ENCODE measurements around the gene SKAP1. TPM values are rescaled to one million over a fixed set of nuclear protein-coding genes. Genes with fewer than 3 reads are reported as not detected.

SKAP1 gene
- polyA plus RNA-seq, 1 of the 3 experiments (the other 2 are of a cell fraction) = not detected

- CTCF ChIA-PET = interaction anchor here (1.0 to 3.2 kb wide), 2 partner anchors 11 kb away, joined by 4 to 19 read pairs; no protein-coding TSS in a partner anchor
These were observed 38.3 kb upstream of the SKAP1 start for GRCh38 chr17:48468299-48468698.

GRCh38 chr17:48465884-48466283, 35.9 kb upstream of the SKAP1 start:
- no peaks in the 10 kb centered on the region for H3K79me2 ChIP-seq (ENCODE audit: insufficient read depth)
- H3F3A ChIP-seq (replicated peaks; ENCODE audit: insufficient read depth) = peaks cover 10% of the 10 kb centered on the region
- H3K9me2 ChIP-seq = no peaks in the 10 kb centered on the region
- H3K4me1 ChIP-seq (ENCODE audit: control insufficient read depth in 1 of 2, insufficient read depth in 2 of 2, low read depth in 1 of 2, low read length in 1 of 2) = no peaks in the 10 kb centered on the region
- H2AFZ ChIP-seq (ENCODE audit: low read depth) = no peak overlapping the region
- no peak for DNase-seq
- H3K9me3 ChIP-seq = no peaks in the 10 kb centered on the region
- H3K4me3 ChIP-seq (ENCODE audit: low read depth in 2 of 2, low read length in 1 of 2) = no peak overlapping the region
- WGBS (ENCODE audit: low lambda C conversion rate) = 0% methylated on average over 2 of the region's 2 CpGs
- H3K27me3 ChIP-seq (ENCODE audit: insufficient read depth) = peaks cover 66% of the 10 kb centered on the region
- no peak overlapping the region for H3K4me2 ChIP-seq
- no peak overlapping the region for H3K9ac ChIP-seq
- no peaks in the 10 kb centered on the region for H4K20me1 ChIP-seq (ENCODE audit: insufficient read depth)
- ChIA-PET POLR2A (no interaction called here), CTCF (interaction anchor here (1.3 to 3.2 kb wide), 3 partner anchors 9 to 413 kb away, joined by 3 to 19 read pairs (median 3); no protein-coding TSS in a partner anchor)
- TF ChIP-seq POLR2AphosphoS5 (IDR thresholded peaks at IDR 0.05; ENCODE audit: low read depth, low read length) (no peak), YY1 (IDR thresholded peaks at IDR 0.05; ENCODE audit: low read depth) (no peak), RXRA (IDR thresholded peaks at IDR 0.05; ENCODE audit: borderline replicate concordance, low read depth) (no peak), PBX3 (IDR thresholded peaks at IDR 0.05) (no peak), NRF1 (IDR thresholded peaks at IDR 0.05; ENCODE audit: low read depth, low read length) (no peak)
- H3K36me3 ChIP-seq (replicated peaks in 1 of 2; ENCODE audit: control insufficient read depth in 1 of 2, insufficient read depth in 2 of 2, low read length in 1 of 2) = no peaks in the 10 kb centered on the region
- H3K27ac ChIP-seq (ENCODE audit: low read depth in 2 of 2, low read length in 1 of 2) = no peak overlapping the region

More at GRCh38 chr17:48468299-48468698, 38.3 kb upstream of the SKAP1 start:
- Histone ChIP-seq H3K9me3 (no peaks in the 10 kb centered on the region), H3F3A (replicated peaks; ENCODE audit: insufficient read depth) (peaks cover 30% of the 10 kb centered on the region), H3K36me3 (replicated peaks in 1 of 2; ENCODE audit: control insufficient read depth in 1 of 2, insufficient read depth in 2 of 2, low read length in 1 of 2) (no peaks in the 10 kb centered on the region), H3K27ac (ENCODE audit: low read depth in 2 of 2, low read length in 1 of 2) (no peak overlapping the region), H3K79me2 (ENCODE audit: insufficient read depth) (no peaks in the 10 kb centered on the region), H3K27me3 (ENCODE audit: insufficient read depth) (peaks cover 59% of the 10 kb centered on the region), H3K4me3 (ENCODE audit: low read depth in 2 of 2, low read length in 1 of 2) (no peak overlapping the region), H3K9ac (no peak overlapping the region), H2AFZ (ENCODE audit: low read depth) (no peak overlapping the region), H3K4me1 (ENCODE audit: control insufficient read depth in 1 of 2, insufficient read depth in 2 of 2, low read depth in 1 of 2, low read length in 1 of 2) (0 out of 4 replicates have a peak, but pooled peaks cover 0 to 7% of the 10 kb centered on the region in 2 experiments), H3K9me2 (no peaks in the 10 kb centered on the region), H3K4me2 (no peak overlapping the region), H4K20me1 (ENCODE audit: insufficient read depth) (no peaks in the 10 kb centered on the region)
- no peak for DNase-seq
- POLR2A ChIA-PET = no interaction called here
- TF ChIP-seq TAF1 (IDR thresholded peaks at IDR 0.05; ENCODE audit: borderline replicate concordance, low read depth, low read length) = no peak
- 30% methylated on average over 4 of the region's 4 CpGs for WGBS (ENCODE audit: low lambda C conversion rate)

GRCh38 chr17:48463526-48463925, 33.5 kb upstream of the SKAP1 start:
- CTCF ChIA-PET = interaction anchor here (1.3 kb wide), 1 partner anchor 155 kb away, joined by 4 read pairs; no protein-coding TSS in a partner anchor
- Histone ChIP-seq H4K20me1 (ENCODE audit: insufficient read depth) (no peaks in the 10 kb centered on the region), H3K9me2 (no peaks in the 10 kb centered on the region), H3K4me2 (no peak overlapping the region), H2AFZ (ENCODE audit: low read depth) (no peak overlapping the region), H3K27me3 (ENCODE audit: insufficient read depth) (peaks cover 82% of the 10 kb centered on the region), H3K36me3 (replicated peaks in 1 of 2; ENCODE audit: control insufficient read depth in 1 of 2, insufficient read depth in 2 of 2, low read length in 1 of 2) (no peaks in the 10 kb centered on the region), H3K9me3 (no peaks in the 10 kb centered on the region), H3K4me1 (ENCODE audit: control insufficient read depth in 1 of 2, insufficient read depth in 2 of 2, low read depth in 1 of 2, low read length in 1 of 2) (no peaks in the 10 kb centered on the region), H3K9ac (no peak overlapping the region), H3K4me3 (ENCODE audit: low read depth in 2 of 2, low read length in 1 of 2) (no peak overlapping the region), H3F3A (replicated peaks; ENCODE audit: insufficient read depth) (no peaks in the 10 kb centered on the region), H3K79me2 (ENCODE audit: insufficient read depth) (no peaks in the 10 kb centered on the region), H3K27ac (ENCODE audit: low read depth in 2 of 2, low read length in 1 of 2) (no peak overlapping the region)
- POLR2A ChIA-PET = no interaction called here
- 7% methylated on average over 4 of the region's 4 CpGs for WGBS (ENCODE audit: low lambda C conversion rate)
- no peak for DNase-seq
- TF ChIP-seq MEF2A (IDR thresholded peaks at IDR 0.05; ENCODE audit: borderline replicate concordance, low read depth) (no peak), FOSL2 (IDR thresholded peaks at IDR 0.05; ENCODE audit: borderline replicate concordance, low read depth) (no peak), CHD2 (IDR thresholded peaks at IDR 0.05; ENCODE audit: low read length, partially characterized antibody) (no peak), NRF1 (IDR thresholded peaks at IDR 0.05; ENCODE audit: low read depth, low read length) (no peak), TCF12 (IDR thresholded peaks at IDR 0.05) (no peak), USF1 (IDR thresholded peaks at IDR 0.05; ENCODE audit: borderline replicate concordance, low read depth) (no peak), EP300 (IDR thresholded peaks at IDR 0.05; ENCODE audit: borderline replicate concordance in 1 of 2, low read depth in 1 of 2, low read length in 1 of 2) (no peak), FOXJ3 (CRISPR knock-in tag; IDR thresholded peaks at IDR 0.05) (no peak), SMC3 (IDR thresholded peaks at IDR 0.05; ENCODE audit: low read depth, low read length) (no peak), NFIC (IDR thresholded peaks at IDR 0.05; ENCODE audit: borderline replicate concordance) (no peak), RCOR1 (IDR thresholded peaks at IDR 0.05; ENCODE audit: low read length) (no peak), CTCF (IDR thresholded peaks at IDR 0.05) (no peak), PBX3 (IDR thresholded peaks at IDR 0.05) (no peak), MXI1 (IDR thresholded peaks at IDR 0.05; ENCODE audit: low read depth, low read length) (no peak), FOXM1 (IDR thresholded peaks at IDR 0.05; ENCODE audit: low read depth) (no peak)

Measured in SK-N-SH (cell line).